GM10248 (cell line): ENCODE results near the gene BAIAP2.

Experiments
- CTCF ChIA-PET: fragments of 300-600 bp; sonication (Branson Sonifier 250); formaldehyde crosslinking; extraction: SDS; loops from one replicate; lab custom pipeline; 2021; ENCODE audit warnings: antibody characterized with exemption; lab: Yijun Ruan, JAX
- POLR2A ChIA-PET: fragments of 350-650 bp; sonication (Branson Sonifier 250); formaldehyde crosslinking; extraction: SDS; loops from one replicate; lab custom pipeline; 2020; ENCODE audit warnings: antibody characterized with exemption; lab: Yijun Ruan, JAX
- DNase-seq: peaks from one replicate; pipeline ENCODE4 v3.0.0; 2012; ENCODE audit errors: extremely low spot score
- TF ChIP-seq, protein P1 (sequence below): IDR thresholded peaks from 2 replicates; pipeline ENCODE4 v1.5.1; 2012; ENCODE audit warnings: mild to moderate bottlenecking, low read depth; ENCODE audit errors: extremely low read depth, missing control alignments, control extremely low read depth

Gene BAIAP2

GRCh38 chr17:81020767-81021497 is 14.0 kb upstream of the BAIAP2 start:
- DNase-seq = no peak
- CTCF ChIA-PET = interaction anchor here (0.7 to 3.1 kb wide), 2 partner anchors 33 to 81 kb away, joined by 3 to 14 read pairs; no protein-coding TSS in a partner anchor
- TF ChIP-seq, protein P1, sequence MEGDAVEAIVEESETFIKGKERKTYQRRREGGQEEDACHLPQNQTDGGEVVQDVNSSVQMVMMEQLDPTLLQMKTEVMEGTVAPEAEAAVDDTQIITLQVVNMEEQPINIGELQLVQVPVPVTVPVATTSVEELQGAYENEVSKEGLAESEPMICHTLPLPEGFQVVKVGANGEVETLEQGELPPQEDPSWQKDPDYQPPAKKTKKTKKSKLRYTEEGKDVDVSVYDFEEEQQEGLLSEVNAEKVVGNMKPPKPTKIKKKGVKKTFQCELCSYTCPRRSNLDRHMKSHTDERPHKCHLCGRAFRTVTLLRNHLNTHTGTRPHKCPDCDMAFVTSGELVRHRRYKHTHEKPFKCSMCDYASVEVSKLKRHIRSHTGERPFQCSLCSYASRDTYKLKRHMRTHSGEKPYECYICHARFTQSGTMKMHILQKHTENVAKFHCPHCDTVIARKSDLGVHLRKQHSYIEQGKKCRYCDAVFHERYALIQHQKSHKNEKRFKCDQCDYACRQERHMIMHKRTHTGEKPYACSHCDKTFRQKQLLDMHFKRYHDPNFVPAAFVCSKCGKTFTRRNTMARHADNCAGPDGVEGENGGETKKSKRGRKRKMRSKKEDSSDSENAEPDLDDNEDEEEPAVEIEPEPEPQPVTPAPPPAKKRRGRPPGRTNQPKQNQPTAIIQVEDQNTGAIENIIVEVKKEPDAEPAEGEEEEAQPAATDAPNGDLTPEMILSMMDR = no peak
- POLR2A ChIA-PET = interaction anchor here (0.6 kb wide), 1 partner anchor 1045 kb away, joined by 4 read pairs; no protein-coding TSS in a partner anchor

- TF ChIP-seq, protein P1 = no peak
- DNase-seq = no peak
- ChIA-PET POLR2A (no interaction called here), CTCF (interaction anchor here (2.7 to 4.6 kb wide), 3 partner anchors 76 to 81 kb away, joined by 11 to 37 read pairs (median 14); no protein-coding TSS in a partner anchor)
These were observed 13.2 kb upstream of the BAIAP2 start for GRCh38 chr17:81021531-81022343.

- ChIA-PET CTCF (interaction anchor here (2.7 to 4.6 kb wide), 2 partner anchors 75 to 80 kb away, joined by 11 to 37 read pairs; no protein-coding TSS in a partner anchor), POLR2A (no interaction called here)
- TF ChIP-seq, protein P1 = no peak
- no peak for DNase-seq
These were observed 12.6 kb upstream of the BAIAP2 start for GRCh38 chr17:81022344-81022676.

GRCh38 chr17:81025065-81025740 is 9.7 kb upstream of the BAIAP2 start:
- TF ChIP-seq, protein P1 = no peak
- POLR2A ChIA-PET = no interaction called here

GRCh38 chr17:81025741-81026129 is 9.2 kb upstream of the BAIAP2 start:
- POLR2A ChIA-PET = no interaction called here
- CTCF ChIA-PET = interaction anchor here (1.3 to 4.6 kb wide), 2 partner anchors 17 to 77 kb away, joined by 4 to 37 read pairs; no protein-coding TSS in a partner anchor
- TF ChIP-seq, protein P1 = no peak
- DNase-seq = no peak

More at GRCh38 chr17:81025065-81025740, 9.7 kb upstream of the BAIAP2 start:
- no peak for DNase-seq
- CTCF ChIA-PET = interaction anchor here (1.3 to 4.6 kb wide), 2 partner anchors 17 to 78 kb away, joined by 4 to 37 read pairs; no protein-coding TSS in a partner anchor
